Measurements from ENCODE around the gene TUBA1B. TPM values are rescaled to one million over a fixed set of nuclear protein-coding genes. Genes with fewer than 3 reads are reported as not detected.

TUBA1B gene
- total and polyA plus RNA-seq, 4 donors = 261 to 1,091 (median 658) TPM

DNA sequence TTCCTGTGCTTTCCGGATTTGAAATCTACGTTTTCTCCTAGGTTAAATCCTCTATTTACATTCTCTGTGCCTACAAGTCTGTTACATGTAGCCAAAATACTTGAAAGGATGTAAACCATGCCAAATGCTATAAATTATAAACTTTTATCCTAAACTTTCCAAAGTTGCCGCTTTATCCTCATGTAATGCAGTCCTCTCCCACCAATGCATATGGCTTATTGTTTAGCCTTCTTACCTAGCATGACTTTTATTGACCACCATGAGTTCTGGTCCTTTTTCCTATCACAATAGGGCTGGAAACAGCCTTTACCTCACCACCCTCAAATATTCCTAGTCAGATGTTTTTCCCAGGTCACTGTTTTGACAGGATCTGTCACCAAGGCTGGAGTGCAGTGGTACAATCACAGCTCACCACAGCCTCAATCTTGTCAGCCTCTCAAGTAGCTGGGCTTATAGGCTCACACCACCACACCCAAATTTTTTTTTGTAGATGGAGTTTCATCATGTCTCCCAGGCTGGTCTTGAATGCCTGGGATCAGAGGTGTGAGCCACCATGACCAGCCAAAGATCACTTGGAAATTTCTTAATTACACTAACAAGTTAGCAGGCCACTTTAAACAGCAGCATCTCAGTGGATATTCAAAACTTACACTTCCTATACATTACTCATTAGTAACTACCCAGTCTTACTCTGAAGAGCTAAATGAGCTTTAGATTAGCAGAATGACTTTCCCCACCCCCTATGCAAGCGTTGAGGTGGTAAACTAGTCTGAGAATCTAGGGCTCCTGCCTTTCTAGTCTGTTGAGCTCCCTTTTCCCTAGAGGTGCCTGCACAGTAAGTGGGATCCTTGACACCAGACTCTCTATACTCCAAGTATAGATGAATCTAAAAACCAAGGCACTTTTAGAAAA lies 4.1 kb downstream of the TUBA1B start:
- Histone ChIP-seq H3K9me3 (ENCODE audit: control insufficient read depth in 4 of 4, insufficient read depth in 3 of 4, low read length in 3 of 4) (no peaks in the 10 kb centered on the region), H3K4me3 (no peak overlapping the region), H3K9ac (ENCODE audit: insufficient read depth in 1 of 2, low read length in 2 of 2) (no peak overlapping the region), H3K4me1 (ENCODE audit: control insufficient read depth in 5 of 5, insufficient read depth in 5 of 5, low read length in 5 of 5) (peaks cover 0 to 18% (median 3%) of the 10 kb centered on the region in 5 donors), H3K27ac (ENCODE audit: low read depth in 1 of 2, low read length in 1 of 2) (no peak overlapping the region), H3K27me3 (ENCODE audit: control insufficient read depth in 3 of 3, insufficient read depth in 3 of 3, low read length in 2 of 3) (no peaks in the 10 kb centered on the region), H3K36me3 (ENCODE audit: control insufficient read depth in 4 of 4, insufficient read depth in 4 of 4, low read length in 4 of 4) (peaks cover 12 to 33% (median 19%) of the 10 kb centered on the region in 4 donors)
- ATAC-seq (ENCODE audit: insufficient read depth, low FRiP score) (no peak), DNase-seq (no peak)
- 90 to 92% methylated on average over 4 of the region's 4 CpGs for WGBS, 2 donors
- TF ChIP-seq CTCF (IDR thresholded peaks at IDR 0.05; ENCODE audit: control extremely low read depth, extremely low read depth) = no peak

DNA sequence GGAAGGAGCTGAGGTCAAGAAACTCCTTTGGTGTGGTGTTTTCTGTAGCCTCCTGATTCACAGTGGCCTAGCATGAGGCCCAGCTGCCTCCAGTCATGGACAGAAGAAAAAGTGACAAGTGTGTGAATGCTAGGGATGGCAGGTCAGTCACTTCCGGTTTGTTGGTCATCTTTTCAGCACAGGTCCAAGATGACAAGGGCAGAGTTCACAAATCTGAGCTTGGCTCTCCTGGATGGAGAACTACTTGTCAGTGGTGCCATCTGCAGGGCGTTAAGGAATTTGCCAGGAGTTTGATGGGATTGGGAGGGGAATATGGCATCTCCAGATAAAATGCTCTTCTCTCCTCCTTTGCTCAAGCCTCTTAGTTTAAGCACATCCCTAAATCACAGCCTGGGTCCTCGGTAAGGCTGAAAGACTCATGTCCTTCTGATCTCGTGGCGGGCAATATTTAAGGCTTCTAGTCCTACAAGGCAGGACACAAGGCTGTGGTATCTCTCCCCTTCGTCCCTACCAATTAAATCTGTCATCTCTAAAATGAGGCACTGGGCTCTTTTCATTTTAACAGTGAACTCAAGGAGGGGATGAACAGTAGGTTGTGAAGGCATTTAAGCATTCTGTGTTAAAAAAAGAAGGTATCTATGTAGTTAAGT lies 10.0 kb downstream of the TUBA1B start:
- Histone ChIP-seq H3K36me3 (ENCODE audit: control insufficient read depth in 4 of 4, insufficient read depth in 4 of 4, low read length in 4 of 4) (no peaks in the 10 kb centered on the region), H3K4me3 (no peak overlapping the region), H3K9me3 (ENCODE audit: control insufficient read depth in 4 of 4, insufficient read depth in 3 of 4, low read length in 3 of 4) (no peaks in the 10 kb centered on the region), H3K27ac (ENCODE audit: low read depth in 1 of 2, low read length in 1 of 2) (no peak overlapping the region), H3K4me1 (ENCODE audit: control insufficient read depth in 5 of 5, insufficient read depth in 5 of 5, low read length in 5 of 5) (no peaks in the 10 kb centered on the region), H3K9ac (ENCODE audit: insufficient read depth in 1 of 2, low read length in 2 of 2) (no peak overlapping the region), H3K27me3 (ENCODE audit: control insufficient read depth in 3 of 3, insufficient read depth in 3 of 3, low read length in 2 of 3) (no peaks in the 10 kb centered on the region)
- peak; percentile 24 to 66 (median 52) for DNase-seq
- 39 to 44% methylated on average over 6 of the region's 6 CpGs for WGBS, 2 donors
- peak; percentile 36 for TF ChIP-seq CTCF (IDR thresholded peaks at IDR 0.05; ENCODE audit: control extremely low read depth, extremely low read depth)
- no peak for ATAC-seq (ENCODE audit: insufficient read depth, low FRiP score)

- peak overlapping the region; percentile 71 to 78 for H3K27ac ChIP-seq (ENCODE audit: low read depth in 1 of 2, low read length in 1 of 2)
- no peaks in the 10 kb centered on the region for H3K27me3 ChIP-seq (ENCODE audit: control insufficient read depth in 3 of 3, insufficient read depth in 3 of 3, low read length in 2 of 3)
- no peak overlapping the region for H3K4me3 ChIP-seq
- H3K9ac ChIP-seq (ENCODE audit: insufficient read depth in 1 of 2, low read length in 2 of 2) = peak overlapping the region in 1 of 2 donors; percentile 84
- DNase-seq (no peak), ATAC-seq (ENCODE audit: insufficient read depth, low FRiP score) (no peak)
- peaks cover 0 to 3% (median under 1%) of the 10 kb centered on the region in 4 donors for H3K36me3 ChIP-seq (ENCODE audit: control insufficient read depth in 4 of 4, insufficient read depth in 4 of 4, low read length in 4 of 4)
- no peaks in the 10 kb centered on the region for H3K9me3 ChIP-seq (ENCODE audit: control insufficient read depth in 4 of 4, insufficient read depth in 3 of 4, low read length in 3 of 4)
- 48 to 50% methylated on average over 6 of the region's 6 CpGs for WGBS, 2 donors
- no peak for TF ChIP-seq CTCF (IDR thresholded peaks at IDR 0.05; ENCODE audit: control extremely low read depth, extremely low read depth)
- peaks cover 0 to 17% (median 8%) of the 10 kb centered on the region in 5 donors for H3K4me1 ChIP-seq (ENCODE audit: control insufficient read depth in 5 of 5, insufficient read depth in 5 of 5, low read length in 5 of 5)
Observed at GRCh38 chr12:49111206-49111605, 20.0 kb downstream of the TUBA1B start.

Measured in lung (tissue), 12 donors.